ENCODE measurements around the gene MAD1L1.
A peak's percentile ranks its signal among the peaks of the same experiment; 100 is the strongest.
"Not testable (repeated sequence)": the region's sequence is repeated elsewhere in the genome, so short reads cannot be mapped to it uniquely, and the experiment has no call there.

MAD1L1 gene

DNA sequence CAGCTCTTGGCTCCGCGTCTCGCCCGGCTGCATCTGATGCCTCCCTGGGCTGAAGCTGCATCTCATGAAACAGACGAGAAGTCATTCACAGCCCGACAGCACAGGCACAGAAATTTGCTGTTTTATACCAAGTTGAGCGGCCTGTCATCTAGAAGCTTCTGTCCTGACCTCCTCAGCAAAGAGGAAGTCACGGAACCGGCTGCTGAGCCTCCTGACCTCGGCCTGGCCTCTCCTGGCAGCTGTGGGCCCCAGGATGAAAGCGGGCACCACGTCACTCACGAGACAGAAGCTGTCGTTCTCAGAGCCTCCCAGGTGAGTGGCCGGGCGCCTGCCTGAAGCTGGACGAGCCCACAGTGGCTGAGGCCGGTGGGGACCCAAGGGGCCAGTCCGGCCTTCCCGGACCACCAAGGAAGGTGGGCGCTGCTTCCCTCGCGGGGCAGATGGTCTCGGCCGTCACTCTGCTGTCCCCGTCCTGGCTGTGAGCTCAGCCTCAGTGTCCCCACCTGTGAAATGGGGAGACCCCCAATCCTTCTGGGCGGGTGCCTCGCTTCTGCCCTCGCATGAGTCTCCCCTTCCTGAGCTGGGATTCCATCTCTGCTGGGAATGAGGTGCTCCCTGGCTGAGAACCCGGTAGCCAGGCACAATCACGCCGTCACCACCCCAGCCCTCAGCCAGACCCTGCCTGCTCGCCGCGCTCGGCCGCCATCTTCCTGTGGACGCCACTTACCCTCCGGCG is 391.3 kb downstream of the MAD1L1 start:
- DNase-seq: not testable (repeated sequence)

DNA sequence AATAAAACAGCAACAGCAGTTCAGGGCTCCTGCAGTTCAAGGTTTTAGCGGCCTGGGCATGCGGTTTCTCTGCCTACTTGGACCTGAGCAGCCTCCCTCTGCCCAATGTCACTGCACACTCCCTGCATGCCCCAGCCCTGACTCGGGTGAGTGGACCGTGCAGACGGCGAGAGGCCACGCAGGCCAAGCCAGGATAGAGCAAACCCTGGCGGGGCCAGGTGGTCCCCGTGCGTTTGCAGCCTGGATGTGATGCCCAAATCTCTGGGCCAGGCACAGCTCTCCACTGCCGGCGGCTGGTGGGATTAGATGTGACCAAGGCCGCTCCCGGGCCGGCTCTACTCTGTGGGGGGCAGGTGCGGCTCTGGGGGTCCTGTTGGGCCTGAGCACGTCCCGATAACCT is 392.0 kb downstream of the MAD1L1 start:
- DNase-seq: not testable (repeated sequence)

GRCh38 chr7:1839701-1840100 is 393.0 kb downstream of the MAD1L1 start:
- no peak for DNase-seq

DNA sequence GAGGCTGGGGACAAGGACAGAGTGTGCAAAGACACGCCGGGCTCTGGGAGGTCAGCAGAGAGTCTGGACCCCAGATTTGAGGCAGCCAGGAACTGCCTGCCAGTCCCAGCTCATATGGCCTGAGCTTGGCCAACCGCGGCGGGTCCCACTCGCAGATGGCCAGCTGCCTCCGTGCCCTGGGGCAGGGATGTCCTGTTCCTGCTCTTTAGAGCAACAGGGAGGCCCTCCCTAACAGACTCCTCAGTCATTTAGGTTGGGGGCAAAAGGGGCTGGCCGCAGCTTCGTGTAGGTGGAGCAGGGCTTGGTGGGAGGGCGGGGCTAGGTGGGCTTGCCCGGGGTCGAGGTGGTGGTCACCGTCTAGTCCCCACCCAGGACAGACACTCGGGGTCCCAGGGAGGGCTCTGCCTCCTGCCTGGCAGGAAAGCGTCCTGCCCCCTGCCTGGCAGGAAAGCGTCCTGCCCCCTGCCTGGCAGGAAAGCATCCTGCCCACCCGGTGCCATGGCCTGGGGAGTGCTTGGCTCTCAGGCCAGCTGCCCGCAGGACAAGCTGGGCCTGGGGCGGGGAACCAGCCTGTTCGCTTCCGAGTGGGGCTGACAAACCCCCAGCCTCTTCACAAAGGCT is 393.7 kb downstream of the MAD1L1 start:
- DNase-seq: not testable (repeated sequence)

- not testable (repeated sequence) for DNase-seq
Measured at GRCh38 chr7:1838544-1838872, 394.2 kb downstream of the MAD1L1 start.

DNA sequence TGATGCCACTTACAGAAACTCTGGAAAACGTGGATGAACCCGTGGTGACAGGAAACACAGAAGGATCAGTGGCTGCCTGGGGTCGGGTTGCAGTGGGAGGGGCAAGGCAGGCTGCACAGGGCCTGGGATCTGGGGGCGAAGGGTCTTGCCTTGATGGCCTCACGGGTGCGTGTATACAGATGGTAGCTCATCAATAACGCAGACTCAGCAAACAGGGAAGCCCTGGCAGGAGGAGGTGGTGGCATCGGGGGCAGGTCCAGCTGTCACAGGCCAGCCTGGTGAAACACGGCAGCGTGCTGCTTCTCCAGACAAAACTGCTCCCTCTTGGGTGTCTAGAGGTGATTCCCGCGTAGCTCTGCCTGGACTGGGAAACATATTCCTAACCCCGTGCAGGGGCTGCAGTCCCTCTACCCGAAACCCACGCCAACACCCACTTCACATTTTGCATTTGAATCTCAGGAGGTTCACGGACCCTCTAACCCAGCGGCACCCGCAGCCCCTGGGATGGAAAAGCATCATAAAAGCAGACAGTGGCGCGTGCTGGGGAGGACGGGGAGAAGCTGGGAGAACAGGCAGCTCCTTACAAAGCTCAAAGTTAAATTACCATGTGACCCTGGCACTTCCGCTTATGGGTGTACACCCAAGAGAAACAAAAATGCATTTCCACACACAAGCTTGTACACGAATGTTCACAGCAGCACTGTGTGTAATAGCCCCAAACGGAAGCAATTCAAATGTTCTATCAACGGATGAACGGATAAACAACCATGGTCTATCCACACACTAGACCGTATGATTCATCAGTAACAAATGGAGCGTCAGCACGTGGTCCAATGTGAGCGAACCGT is 394.8 kb downstream of the MAD1L1 start:
- not testable (repeated sequence) for DNase-seq

DNA sequence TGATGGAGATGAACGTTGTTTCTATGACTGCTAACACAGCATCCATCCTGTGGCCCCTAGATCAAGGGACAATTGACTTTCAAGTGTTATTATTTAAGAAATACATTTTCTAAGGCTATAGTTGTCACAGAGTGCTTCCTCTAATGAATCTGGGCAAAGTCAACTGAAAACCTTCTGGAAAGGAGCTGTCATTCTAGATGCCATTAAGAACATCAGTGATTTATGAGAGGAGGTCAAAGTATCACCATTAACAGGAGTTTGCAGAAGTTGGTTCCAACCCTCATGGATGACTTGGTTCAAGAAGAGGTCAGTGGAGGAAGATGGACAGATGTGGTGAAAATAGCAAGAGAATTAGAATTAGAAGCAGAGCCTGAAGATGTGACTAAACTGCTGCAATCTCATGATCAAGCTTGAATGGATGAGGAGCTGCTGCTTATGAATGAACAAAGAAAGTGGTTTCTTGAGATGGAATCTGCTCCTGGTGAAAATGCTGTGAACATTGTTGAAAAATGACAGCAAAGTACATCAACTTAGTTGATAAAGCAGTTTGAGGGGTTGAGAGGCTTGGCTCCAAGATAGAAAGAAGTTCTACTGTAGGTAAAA is 400.7 kb downstream of the MAD1L1 start:
- not testable (repeated sequence) for DNase-seq

- DNase-seq: not testable (repeated sequence)
Measured at GRCh38 chr7:1831471-1831870, 401.3 kb downstream of the MAD1L1 start.

DNA sequence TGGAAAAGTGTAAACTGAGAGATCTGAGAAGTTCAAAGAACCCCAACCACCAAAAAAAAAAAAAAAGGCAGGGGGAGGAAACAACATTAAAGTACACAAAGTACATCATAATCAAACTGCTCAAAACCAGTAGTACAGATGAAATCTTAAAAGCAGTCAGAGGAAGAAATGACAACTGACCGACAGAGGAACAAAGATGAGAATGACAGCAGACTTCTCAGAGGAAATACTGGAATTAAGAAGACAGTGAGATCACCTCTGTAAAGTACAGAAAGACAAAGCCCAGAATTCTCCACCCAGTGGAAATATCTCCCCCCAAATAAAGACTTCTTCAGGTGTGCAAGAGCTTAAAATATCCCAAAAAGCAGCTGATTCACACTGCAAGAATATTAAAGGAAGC is 403.1 kb downstream of the MAD1L1 start:
- DNase-seq: not testable (repeated sequence)

GRCh38 chr7:1829111-1829510 is 403.6 kb downstream of the MAD1L1 start:
- no peak for DNase-seq

- DNase-seq: not testable (repeated sequence)
Measured at GRCh38 chr7:1828170-1828569, 404.6 kb downstream of the MAD1L1 start.

DNA sequence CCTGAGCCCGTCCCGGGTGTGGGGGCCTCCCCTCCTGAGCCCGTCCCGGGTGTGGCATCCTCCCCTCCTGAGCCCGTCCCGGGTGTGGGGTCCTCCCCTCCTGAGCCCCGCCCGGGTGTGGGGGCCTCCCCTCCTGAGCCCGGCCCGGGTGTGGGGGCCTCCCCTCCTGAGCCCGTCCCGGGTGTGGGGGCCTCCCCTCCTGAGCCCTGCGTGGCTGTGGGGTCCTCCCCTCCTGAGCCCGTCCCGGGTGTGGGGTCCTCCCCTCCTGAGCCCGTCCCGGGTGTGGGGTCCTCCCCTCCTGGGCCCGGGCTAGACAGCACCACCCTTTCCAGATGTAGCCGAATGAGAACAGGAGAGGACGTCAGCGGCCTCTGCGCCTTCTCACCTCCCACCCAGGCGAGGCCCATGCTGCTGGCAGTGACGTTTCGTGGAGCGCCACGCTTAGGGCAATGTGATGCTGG is 405.2 kb downstream of the MAD1L1 start:
- DNase-seq: not testable (repeated sequence)

DNA sequence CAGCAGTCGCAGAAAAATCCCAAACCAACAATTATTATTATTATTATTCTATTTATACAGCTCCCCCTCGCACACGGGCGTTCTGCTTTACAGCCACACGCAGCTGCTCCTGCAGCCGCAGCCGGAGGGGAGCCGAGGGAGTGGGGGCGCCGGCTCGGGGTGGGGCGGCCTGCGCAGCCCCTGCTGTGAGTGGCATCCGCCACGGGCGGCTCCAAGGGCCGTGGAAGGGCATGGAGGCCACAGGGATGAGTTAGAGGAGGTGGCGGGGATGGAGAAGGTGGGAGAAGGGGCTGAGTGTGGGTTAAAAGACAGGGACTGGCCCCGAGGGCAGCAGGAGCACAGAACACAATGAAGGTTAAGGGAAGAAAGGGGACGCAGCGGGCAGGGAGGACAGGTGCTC is 405.8 kb downstream of the MAD1L1 start:
- not testable (repeated sequence) for DNase-seq

GRCh38 chr7:1825897-1826741 is 406.6 kb downstream of the MAD1L1 start:
- DNase-seq: no peak

- DNase-seq: not testable (repeated sequence)
Measured at GRCh38 chr7:1825647-1825896, 407.2 kb downstream of the MAD1L1 start.

DNA sequence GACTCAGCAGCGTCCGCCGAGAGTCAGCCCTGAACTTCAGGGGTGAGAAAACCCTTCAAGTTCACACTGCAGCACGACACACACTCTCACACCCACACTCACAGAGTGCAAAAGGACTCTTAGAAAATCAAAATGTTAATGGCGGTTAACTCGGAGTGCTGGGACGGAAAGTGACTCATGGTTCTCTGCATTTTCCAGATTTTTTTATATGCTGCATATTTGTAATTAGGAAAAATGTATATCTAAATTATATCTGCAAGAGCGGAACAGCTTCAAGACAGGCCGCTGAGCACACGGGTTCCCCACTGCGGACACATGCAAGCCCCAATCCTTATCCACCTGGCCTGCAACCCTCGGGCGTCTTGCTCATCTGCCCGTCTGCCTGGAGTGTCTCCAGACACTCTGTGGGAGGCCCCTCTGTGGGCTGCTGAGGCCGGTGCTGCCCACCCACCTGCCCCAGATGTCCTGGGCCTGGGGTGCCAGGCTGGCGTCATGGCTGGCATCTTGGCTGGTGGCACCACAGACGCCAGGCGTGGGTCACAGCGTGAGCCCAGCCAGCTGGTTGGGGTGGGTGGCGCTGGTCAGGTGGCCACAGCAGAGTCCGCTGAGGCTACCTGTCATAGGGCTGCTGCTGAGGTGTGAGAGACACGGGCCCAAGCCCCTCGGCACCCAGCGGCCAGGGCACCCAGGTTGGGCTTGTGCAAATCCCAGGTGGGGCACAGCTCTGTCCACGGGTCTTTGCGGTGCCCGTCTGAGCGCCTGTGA is 407.7 kb downstream of the MAD1L1 start:
- DNase-seq: not testable (repeated sequence)

GRCh38 chr7:1824151-1824881 is 408.4 kb downstream of the MAD1L1 start:
- peak; percentile 29 to 74 (median 55) for DNase-seq

DNA sequence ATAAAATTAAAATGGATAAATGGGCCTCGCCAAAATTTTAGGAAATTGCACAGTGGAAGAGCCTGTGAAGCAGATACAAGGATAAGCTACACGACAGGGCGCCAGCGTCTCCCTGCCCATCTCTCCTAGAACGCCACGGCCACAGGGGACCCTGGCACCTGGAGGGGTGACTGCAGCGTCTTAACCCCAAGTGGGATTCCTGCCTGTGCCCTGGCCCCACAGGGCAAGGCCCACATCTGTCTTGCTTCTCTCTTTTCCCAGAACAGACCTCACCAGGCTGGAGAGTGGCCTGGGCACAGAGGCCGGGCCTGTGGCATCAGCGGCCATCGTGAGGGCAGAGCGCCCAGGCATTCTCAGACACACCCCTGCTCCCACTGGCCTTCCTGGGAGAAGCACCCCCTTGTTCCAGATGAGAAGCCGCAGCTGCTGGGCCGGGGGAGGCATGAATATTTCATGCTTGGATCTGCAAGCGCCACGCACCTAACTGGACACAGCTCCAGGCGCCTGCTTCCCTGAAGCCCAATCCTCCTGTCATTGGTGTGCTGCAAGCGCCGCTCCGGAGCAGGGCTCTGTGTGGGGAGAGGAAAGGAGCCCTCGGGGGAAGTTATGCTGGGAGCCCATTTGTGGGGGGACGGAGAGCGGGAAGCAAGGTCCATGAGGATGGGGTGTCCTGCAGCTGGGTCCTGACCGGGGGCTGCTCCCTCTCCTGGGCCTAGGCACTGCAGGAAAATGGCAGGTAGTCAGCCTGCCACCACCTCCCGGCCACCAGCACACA is 409.2 kb downstream of the MAD1L1 start:
- no peak for DNase-seq

GRCh38 chr7:1819259-1819841 is 413.4 kb downstream of the MAD1L1 start:
- DNase-seq: peak in 2 of 6 experiments; percentile 16 to 21
